ENCODE results near the gene MYO5B.

The MYO5B gene

DNA sequence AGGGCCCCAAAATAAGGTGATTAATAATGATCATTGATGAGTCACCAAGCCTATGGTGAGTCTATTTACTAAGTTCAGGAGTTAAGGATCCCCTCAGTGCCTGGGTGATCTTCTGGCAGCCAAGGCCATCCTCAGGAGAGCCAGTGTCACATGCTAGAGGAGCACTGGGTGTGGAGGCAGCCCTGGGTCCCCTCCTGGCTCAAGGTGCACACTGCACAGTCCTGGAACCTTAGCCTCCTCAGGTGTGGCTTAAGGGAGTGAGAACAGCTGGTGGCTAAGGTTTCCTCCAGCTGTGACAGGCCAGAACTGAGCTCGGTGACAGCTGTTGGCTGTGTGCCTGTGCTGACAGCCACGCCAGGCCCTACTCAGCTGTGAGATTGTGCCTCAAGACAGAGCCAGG is 329.5 kb downstream of the MYO5B start:
- no peak for DNase-seq
- TF ChIP-seq POLR2A (IDR thresholded peaks at IDR 0.05; ENCODE audit: low read length) (no peak), GATA1 (IDR thresholded peaks at IDR 0.05; ENCODE audit: low read depth, low read length) (no peak)

DNA sequence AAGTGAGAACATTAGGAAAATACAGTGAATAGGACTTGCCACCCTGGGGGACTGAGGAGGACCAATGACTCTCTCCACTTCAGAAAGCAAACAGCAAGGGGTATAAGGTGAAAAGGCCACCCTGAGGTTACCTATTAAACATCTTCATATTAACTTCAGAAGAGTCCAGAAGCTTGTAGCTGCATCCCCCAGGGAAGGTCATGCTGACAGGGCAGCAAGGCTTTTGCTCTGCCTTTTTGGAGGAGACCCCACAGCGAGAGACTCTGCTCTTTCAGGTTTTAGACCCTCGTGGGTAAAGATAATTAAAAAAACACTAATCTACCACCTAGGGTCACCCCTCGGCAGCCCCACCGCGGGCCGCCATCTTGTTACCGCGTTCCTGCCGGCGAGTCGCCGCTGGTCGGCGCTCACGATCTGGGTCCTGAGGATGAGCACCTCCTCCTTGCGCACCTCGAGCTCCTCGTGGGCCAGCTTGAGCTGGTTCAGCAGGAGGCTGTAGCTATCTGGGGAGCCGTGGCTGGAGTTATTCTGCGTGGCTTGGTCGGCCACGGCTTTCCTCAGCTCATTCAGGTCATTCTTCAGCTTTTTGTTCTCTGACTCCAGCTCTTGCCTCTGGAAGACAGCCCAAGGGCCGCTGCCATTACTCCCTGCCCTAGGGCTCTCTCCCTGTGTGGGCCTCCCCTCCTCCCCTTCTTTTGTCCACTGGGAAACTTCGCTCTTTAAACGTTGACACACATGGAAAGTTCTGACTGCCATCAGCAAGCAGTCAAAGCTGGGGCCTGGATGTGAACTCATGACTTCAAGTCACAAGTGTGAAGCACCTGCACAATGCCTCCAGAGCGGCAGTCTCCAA is 331.0 kb downstream of the MYO5B start:
- no peak for DNase-seq
- TF ChIP-seq GATA1 (IDR thresholded peaks at IDR 0.05; ENCODE audit: low read depth, low read length) (no peak), POLR2A (IDR thresholded peaks at IDR 0.05; ENCODE audit: low read length) (no peak)

DNA sequence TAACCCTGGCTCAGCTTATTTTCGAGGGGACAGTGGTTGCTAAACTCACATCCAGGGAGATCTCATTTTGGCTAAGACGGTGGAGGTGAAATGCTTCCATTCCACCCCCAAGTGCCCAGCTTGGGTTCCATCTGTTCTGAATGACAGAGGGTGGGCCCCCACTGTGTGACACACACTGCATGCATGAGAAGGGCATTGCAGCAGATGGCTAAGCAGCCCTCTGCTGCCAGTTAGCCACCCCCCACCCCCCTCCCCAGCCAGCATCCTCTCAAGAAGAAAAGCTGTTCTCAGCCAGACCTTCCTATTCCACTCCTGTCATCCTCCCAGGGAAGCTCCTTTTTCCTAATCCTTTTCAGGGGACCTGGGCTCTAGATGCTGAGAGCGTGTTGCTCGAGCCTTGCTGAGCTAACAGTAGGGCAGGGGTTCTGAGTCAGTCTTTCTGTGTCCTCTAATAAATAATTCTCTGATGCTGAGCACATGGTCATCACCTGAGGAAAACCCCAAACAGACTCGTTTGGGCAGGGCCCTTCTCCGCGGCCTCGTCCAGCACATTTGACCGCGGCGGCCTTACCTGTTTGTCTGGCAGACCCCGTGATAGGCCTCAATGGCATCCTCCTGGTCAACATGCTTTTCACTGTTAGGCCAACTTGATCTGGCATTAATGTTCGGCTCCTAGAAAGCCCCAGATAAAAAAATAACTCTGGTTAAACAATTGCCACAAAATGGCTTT is 332.1 kb downstream of the MYO5B start:
- DNase-seq: no peak
- TF ChIP-seq GATA1 (IDR thresholded peaks at IDR 0.05; ENCODE audit: low read depth, low read length) (no peak), POLR2A (IDR thresholded peaks at IDR 0.05; ENCODE audit: low read length) (no peak)

DNA sequence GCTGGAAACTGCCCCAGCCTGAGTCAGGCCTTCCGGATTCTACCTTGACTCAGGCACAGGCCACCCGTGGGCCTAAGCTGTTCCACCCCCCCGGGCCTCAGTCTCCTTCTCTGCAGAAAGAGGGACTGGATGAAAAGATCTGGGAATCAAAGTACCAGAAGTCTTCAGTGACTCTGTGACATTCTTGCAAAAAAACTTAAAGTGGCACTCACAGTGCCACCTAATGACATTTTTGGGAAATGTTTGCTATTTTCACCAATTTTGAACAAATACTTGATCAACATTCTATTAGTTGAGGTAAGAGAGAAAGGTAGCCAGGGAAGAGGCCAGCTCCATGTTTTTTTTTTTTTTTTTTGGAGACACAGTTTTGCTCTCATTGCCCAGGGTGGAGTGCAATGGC is 333.3 kb downstream of the MYO5B start:
- no peak for TF ChIP-seq POLR2A (IDR thresholded peaks at IDR 0.05; ENCODE audit: low read length)
- no peak for TF ChIP-seq GATA1 (IDR thresholded peaks at IDR 0.05; ENCODE audit: low read depth, low read length)
- DNase-seq: peak; percentile 24 to 40

DNA sequence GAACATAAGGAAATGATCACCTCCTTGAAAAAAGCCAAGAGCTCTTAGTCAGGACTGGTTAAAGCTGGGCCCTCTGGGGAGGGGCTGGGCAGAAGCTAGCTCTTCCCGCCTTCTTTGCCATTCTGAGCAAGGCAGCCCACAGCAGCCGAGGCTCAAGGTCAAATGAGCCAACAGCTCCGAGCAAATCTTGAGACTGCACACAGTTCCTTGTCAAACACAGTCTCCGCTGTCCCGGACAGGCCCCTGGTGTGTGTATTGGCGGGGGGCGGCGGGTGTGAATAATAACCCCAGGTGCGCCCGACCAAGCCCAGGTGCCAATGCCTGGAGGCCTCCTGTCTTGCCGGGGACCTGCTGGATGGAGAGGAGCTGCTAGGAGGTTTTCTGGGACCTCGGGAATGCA is 335.2 kb downstream of the MYO5B start:
- DNase-seq: no peak
- TF ChIP-seq POLR2A (IDR thresholded peaks at IDR 0.05; ENCODE audit: low read length) (no peak), GATA1 (IDR thresholded peaks at IDR 0.05; ENCODE audit: low read depth, low read length) (no peak)

DNA sequence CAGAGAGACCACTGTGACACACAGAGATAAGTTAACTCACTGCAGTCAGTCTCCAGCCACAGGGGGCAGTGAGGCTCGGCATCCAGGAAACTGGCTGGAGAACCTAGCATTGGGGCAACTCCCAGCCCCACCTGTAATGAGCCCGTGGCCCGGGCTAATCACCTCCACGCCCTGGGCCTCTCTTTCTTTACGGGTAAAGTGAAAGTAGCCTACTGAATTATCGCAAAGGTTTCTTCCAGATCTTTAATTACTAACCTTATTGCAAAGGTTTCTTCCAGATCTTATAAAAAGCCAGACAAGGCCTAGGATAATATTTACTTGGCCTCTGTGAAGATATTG is 336.0 kb downstream of the MYO5B start:
- TF ChIP-seq GATA1 (IDR thresholded peaks at IDR 0.05; ENCODE audit: low read depth, low read length) (no peak), POLR2A (IDR thresholded peaks at IDR 0.05; ENCODE audit: low read length) (no peak)
- DNase-seq: no peak

DNA sequence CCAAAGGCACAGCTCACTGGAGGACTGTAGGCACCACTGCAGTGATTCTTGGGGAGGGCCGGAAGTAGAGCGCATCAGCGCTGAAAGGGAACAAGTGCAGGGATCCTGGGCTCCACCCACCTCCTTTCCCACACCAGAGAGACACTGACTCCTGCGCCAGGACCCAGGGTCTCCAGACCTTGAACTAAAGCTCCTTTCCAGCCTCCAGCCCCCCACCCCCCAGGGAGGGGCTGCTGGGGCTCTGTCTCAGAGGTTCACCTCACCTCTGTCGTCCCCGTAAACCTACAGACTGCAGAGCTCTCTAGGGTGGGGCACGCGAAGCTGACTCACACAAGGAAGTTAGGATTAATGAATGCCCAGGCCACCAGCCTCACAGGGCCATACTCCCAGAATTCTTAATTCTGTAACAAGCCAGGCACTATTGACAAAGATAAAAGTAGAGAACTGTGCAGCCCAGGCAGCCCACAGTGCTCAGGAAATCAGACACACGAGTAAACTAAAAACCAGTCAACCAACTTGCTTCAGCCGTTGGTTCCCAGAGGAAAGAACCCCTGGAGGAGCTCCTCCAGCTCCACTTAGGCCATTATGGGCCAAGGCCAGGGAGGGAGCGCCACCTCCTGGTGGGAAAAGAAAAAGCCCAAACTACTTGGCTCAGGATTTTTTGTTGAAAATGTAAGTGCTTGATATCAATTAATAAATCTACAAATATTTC is 336.5 kb downstream of the MYO5B start:
- TF ChIP-seq POLR2A (IDR thresholded peaks at IDR 0.05; ENCODE audit: low read length): no peak
- TF ChIP-seq GATA1 (IDR thresholded peaks at IDR 0.05; ENCODE audit: low read depth, low read length): no peak
- DNase-seq: peak; percentile 69 to 86

DNA sequence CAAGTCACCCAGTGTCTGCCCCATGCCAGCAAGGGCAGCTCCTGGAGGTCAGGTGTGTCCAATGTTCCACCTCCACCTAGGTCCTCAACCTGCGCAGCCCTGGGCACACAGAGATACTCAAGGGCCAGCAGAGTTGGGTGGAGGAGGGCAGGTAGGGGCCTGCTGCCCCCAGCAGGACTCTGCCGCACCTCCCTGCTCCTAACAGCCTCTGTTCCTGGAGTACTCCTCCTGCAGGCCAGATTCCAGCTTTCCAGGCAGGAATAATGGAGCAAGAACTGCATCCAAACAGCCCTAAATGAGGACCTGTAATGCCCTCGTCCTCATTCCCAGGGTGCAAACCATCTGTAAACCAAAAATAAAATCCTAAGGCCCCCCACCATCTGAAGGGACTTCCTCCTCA is 337.2 kb downstream of the MYO5B start:
- no peak for DNase-seq
- no peak for TF ChIP-seq POLR2A (IDR thresholded peaks at IDR 0.05; ENCODE audit: low read length)
- TF ChIP-seq GATA1 (IDR thresholded peaks at IDR 0.05; ENCODE audit: low read depth, low read length): no peak

DNA sequence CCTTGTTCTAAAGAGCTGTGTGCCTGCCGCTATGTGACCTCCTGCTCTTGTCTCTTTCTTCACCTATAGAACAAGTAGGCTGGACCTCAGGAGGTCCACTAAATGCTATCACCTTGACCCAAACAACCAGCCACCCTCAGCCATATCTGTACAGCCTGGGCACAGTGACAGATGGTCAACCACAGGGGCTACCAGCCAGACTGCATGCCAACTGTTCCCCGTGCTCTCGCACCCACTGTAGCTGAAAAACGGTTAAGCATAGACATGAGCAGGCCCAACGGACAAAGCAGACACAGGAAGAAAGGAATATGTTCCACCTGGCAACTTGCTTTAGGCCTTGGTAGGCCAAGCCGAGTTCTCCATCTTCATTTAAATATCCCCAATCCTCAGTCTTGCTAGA is 338.5 kb downstream of the MYO5B start:
- no peak for TF ChIP-seq POLR2A (IDR thresholded peaks at IDR 0.05; ENCODE audit: low read length)
- TF ChIP-seq GATA1 (IDR thresholded peaks at IDR 0.05; ENCODE audit: low read depth, low read length): no peak

DNA sequence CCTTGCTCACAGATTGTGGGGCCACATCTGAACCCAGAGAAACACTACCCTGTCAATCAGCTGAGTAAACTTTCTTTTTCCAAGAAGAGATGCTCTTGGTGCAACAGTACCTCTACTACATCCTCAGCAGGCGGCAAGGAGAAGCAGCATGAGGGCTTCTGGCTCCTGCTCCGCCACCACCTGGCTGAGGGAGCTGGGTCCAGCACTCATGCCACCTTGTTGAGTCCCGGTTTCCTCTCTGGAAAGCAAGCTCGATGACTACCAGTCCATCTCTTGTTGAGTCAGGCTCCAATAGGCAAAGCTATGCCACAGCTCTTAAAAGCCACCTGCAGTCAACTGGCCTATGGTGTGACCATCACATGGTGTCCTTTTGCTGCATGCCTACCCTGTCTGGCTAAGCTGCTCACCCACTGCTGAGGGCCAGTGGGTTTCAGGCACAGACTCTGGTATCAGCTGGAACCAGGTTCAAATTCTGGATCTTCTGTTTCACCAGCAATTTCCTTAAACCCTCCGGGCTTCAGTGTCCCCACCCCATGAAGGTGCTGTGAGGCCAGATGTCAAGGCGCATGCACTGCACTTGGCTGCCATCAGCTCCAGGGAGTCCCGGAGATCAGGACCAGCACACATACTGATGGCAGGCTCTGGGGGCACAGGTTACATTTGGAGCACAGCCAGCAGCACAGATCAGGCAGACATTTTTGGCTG is 339.1 kb downstream of the MYO5B start:
- DNase-seq: no peak
- TF ChIP-seq GATA1 (IDR thresholded peaks at IDR 0.05; ENCODE audit: low read depth, low read length) (no peak), POLR2A (IDR thresholded peaks at IDR 0.05; ENCODE audit: low read length) (no peak)

More for the DNA sequence above, 338.5 kb downstream of the MYO5B start:
- DNase-seq: no peak

DNA sequence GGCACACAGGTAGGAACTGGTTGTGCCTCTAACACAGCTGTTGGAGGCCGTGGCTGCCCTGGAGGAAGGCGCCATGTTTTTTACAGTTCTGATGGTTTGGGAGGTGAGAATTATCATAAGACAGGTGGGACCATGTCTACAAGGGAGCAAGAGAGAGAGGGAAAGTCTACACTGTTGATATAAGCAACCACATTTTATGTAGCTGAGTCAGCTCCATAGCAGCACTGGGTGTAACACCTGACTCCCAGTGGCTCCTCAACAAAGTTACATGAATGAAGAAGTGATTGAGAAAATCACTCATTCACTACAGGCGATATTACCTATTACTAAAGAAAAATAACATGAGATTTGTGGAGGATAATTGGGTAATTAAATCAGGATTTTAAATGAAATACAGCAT is 340.3 kb downstream of the MYO5B start:
- no peak for DNase-seq
- no peak for TF ChIP-seq GATA1 (IDR thresholded peaks at IDR 0.05; ENCODE audit: low read depth, low read length)
- TF ChIP-seq POLR2A (IDR thresholded peaks at IDR 0.05; ENCODE audit: low read length): no peak

DNA sequence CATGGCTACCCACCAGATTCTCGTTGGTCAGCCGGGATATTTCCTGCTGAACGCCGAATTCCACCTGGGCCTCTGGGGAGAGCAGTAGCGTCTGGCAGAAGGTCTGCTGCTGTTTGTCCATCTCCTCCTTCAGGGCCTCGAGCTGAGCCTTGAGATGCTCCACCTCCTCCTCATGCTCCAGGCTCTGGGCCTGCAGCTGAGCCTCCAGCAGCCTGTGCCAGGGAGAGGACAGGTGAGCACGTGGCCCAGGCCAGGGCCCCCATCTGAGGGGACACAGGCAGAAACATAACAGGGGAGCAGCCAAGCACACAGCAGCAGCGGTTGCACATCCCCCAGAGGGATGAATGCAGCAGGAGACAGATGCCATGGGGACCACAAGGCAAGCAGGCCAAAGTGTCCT is 341.5 kb downstream of the MYO5B start:
- TF ChIP-seq GATA1 (IDR thresholded peaks at IDR 0.05; ENCODE audit: low read depth, low read length): no peak
- no peak for DNase-seq

DNA sequence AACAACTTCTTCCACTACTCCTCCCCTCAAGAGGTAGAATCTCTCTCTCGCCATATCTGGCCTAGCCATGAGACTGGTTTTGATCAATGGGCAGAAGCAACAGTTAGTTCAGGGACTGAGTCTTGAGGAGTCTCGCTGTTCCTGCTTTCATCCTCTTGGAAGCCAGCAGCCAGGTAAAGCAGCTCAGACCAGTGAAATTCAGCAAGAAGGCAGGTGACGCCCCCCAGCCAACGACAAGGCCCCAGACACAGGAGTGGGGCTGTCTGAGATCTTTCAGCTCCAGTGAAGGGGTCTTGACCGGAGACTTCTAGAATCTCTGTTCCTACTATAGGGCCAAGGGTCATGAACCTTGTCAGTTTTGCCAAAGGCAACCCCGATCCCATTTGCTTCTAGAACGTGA is 341.9 kb downstream of the MYO5B start:
- TF ChIP-seq GATA1 (IDR thresholded peaks at IDR 0.05; ENCODE audit: low read depth, low read length) (no peak), POLR2A (IDR thresholded peaks at IDR 0.05; ENCODE audit: low read length) (no peak)
- no peak for DNase-seq

DNA sequence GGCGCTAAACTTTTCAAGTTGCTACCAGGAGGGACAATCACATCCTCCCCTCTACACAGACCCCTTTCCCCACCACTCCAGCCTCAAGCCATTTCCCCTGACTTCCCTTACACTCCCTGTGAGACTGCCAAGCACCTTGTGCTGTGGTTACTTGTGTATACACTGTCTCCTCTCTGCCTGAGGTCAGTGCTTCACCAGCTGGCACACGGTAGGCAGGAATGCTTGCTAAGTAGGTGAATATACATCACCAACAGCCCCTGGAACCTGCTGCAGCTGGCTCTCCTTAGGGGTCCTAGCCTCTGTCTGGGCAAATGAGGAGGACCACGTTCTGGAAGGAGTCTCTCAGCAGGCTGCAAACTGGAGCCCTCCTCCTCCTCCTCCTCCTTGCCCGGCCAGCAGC is 343.3 kb downstream of the MYO5B start:
- DNase-seq: no peak
- TF ChIP-seq GATA1 (IDR thresholded peaks at IDR 0.05; ENCODE audit: low read depth, low read length) (no peak), POLR2A (IDR thresholded peaks at IDR 0.05; ENCODE audit: low read length) (no peak)

Measured in erythroblast (primary cell).